ENCODE measurements around the gene ELOVL7.

The ELOVL7 gene

GRCh38 chr5:60835554-60835953 lies 8.5 kb downstream of the ELOVL7 start:
- Histone ChIP-seq H3K9me3 (ENCODE audit: low read length) (no peaks in the 10 kb centered on the region), H4K20me1 (ENCODE audit: insufficient read depth, low read length) (no peaks in the 10 kb centered on the region), H3K4me3 (ENCODE audit: low read depth, low read length, poor library complexity, severe bottlenecking) (no peak overlapping the region), H3K79me2 (ENCODE audit: insufficient read depth, low read length) (no peaks in the 10 kb centered on the region), H3K36me3 (ENCODE audit: insufficient read depth, low read length) (no peaks in the 10 kb centered on the region), H3F3A (ENCODE audit: insufficient read depth, low read length) (no peaks in the 10 kb centered on the region), H2AFZ (ENCODE audit: low read length) (no peak overlapping the region), H3K27ac (ENCODE audit: low read depth, low read length, poor library complexity, severe bottlenecking) (no peak overlapping the region), H3K4me1 (ENCODE audit: insufficient read depth, low read length, severe bottlenecking) (no peaks in the 10 kb centered on the region), H3K9ac (ENCODE audit: low read length) (no peak overlapping the region), H3K4me2 (ENCODE audit: low read length) (no peak overlapping the region), H3K9me2 (ENCODE audit: low read depth, low read length) (no peaks in the 10 kb centered on the region), H3K27me3 (ENCODE audit: insufficient read depth, low read length) (no peaks in the 10 kb centered on the region)
- TF ChIP-seq CTCF (IDR thresholded peaks at IDR 0.05; ENCODE audit: low read length), result no peak
- no peak for TF ChIP-seq EZH2 (IDR thresholded peaks at IDR 0.05; ENCODE audit: borderline replicate concordance, low read length)

- H3K36me3 ChIP-seq (ENCODE audit: insufficient read depth, low read length), result no peaks in the 10 kb centered on the region
- no peak overlapping the region for H3K4me3 ChIP-seq (ENCODE audit: low read depth, low read length, poor library complexity, severe bottlenecking)
- H2AFZ ChIP-seq (ENCODE audit: low read length), result no peak overlapping the region
- H3K27ac ChIP-seq (ENCODE audit: low read depth, low read length, poor library complexity, severe bottlenecking), result no peak overlapping the region
- H3K4me1 ChIP-seq (ENCODE audit: insufficient read depth, low read length, severe bottlenecking), result no peaks in the 10 kb centered on the region
- no peaks in the 10 kb centered on the region for H3K79me2 ChIP-seq (ENCODE audit: insufficient read depth, low read length)
- no peak overlapping the region for H3K9ac ChIP-seq (ENCODE audit: low read length)
- H3F3A ChIP-seq (ENCODE audit: insufficient read depth, low read length), result no peaks in the 10 kb centered on the region
- H3K27me3 ChIP-seq (ENCODE audit: insufficient read depth, low read length), result no peaks in the 10 kb centered on the region
- no peak for TF ChIP-seq CTCF (IDR thresholded peaks at IDR 0.05; ENCODE audit: low read length)
- no peak for TF ChIP-seq EZH2 (IDR thresholded peaks at IDR 0.05; ENCODE audit: borderline replicate concordance, low read length)
- H3K9me3 ChIP-seq (ENCODE audit: low read length), result no peaks in the 10 kb centered on the region
- no peak overlapping the region for H3K4me2 ChIP-seq (ENCODE audit: low read length)
- H3K9me2 ChIP-seq (ENCODE audit: low read depth, low read length), result no peaks in the 10 kb centered on the region
- H4K20me1 ChIP-seq (ENCODE audit: insufficient read depth, low read length), result no peaks in the 10 kb centered on the region
These were observed 10.5 kb downstream of the ELOVL7 start for GRCh38 chr5:60833520-60833919.

- Histone ChIP-seq H3K9me2 (ENCODE audit: low read depth, low read length) (no peaks in the 10 kb centered on the region), H3K79me2 (ENCODE audit: insufficient read depth, low read length) (no peaks in the 10 kb centered on the region), H3K4me1 (ENCODE audit: insufficient read depth, low read length, severe bottlenecking) (no peaks in the 10 kb centered on the region), H2AFZ (ENCODE audit: low read length) (no peak overlapping the region), H3K9me3 (ENCODE audit: low read length) (no peaks in the 10 kb centered on the region), H3K9ac (ENCODE audit: low read length) (no peak overlapping the region), H3F3A (ENCODE audit: insufficient read depth, low read length) (no peaks in the 10 kb centered on the region), H3K27ac (ENCODE audit: low read depth, low read length, poor library complexity, severe bottlenecking) (no peak overlapping the region), H3K27me3 (ENCODE audit: insufficient read depth, low read length) (no peaks in the 10 kb centered on the region), H3K4me2 (ENCODE audit: low read length) (no peak overlapping the region), H4K20me1 (ENCODE audit: insufficient read depth, low read length) (no peaks in the 10 kb centered on the region), H3K36me3 (ENCODE audit: insufficient read depth, low read length) (no peaks in the 10 kb centered on the region), H3K4me3 (ENCODE audit: low read depth, low read length, poor library complexity, severe bottlenecking) (no peak overlapping the region)
- no peak for TF ChIP-seq CTCF (IDR thresholded peaks at IDR 0.05; ENCODE audit: low read length)
- TF ChIP-seq EZH2 (IDR thresholded peaks at IDR 0.05; ENCODE audit: borderline replicate concordance, low read length), result no peak
These were observed 13.4 kb downstream of the ELOVL7 start for GRCh38 chr5:60830581-60831127.

All from OCI-LY1 (cell line).